GM19328 (cell line): Measurements from ENCODE around the gene ACSL3.
"Not testable (repeated sequence)": the region's sequence is repeated elsewhere in the genome, so short reads cannot be mapped to it uniquely, and the experiment has no call there.

Experiments used
- ATAC-seq: cut with Tn5 transposase; IDR thresholded peaks from one replicate; pipeline ENCODE4 v1.9.1; 2021; ENCODE audit warnings: mild to moderate bottlenecking, moderate library complexity; ENCODE audit not compliant: unreplicated experiment

Gene ACSL3

DNA sequence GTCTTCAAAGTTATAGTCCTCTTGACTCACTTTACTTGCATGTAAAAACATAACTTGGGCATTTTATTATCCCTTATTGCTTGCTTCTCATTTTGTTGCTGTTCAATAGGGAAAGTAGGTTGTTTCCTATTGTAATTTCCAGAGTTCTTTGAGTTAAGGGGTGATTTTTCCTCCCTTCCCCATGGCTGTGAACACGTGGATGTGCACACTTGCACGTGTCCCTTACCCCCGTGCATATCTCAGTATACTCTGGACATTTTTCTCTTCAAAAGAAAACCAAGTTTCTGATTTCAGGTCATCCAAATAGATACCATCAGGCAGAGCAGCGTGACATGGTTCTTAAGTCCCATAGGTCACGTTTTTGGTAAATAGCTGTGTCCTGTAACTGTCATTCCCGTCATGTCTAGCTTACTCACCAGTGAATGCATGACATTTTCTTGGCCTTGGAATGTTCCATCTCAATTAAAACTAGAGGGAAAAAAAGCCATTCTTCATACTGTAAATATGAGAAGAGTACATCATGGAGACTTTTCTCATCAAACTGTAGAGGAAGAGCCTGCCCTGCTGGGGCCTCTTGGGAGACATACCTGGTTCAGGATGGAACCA lies 107.8 kb downstream of the ACSL3 start:
- no peak for ATAC-seq

- no peak for ATAC-seq
These were observed 108.7 kb downstream of the ACSL3 start for GRCh38 chr2:222969491-222969890.

GRCh38 chr2:222972420-222972819 lies 111.6 kb downstream of the ACSL3 start:
- ATAC-seq: no peak

GRCh38 chr2:222973237-222973636 lies 112.4 kb downstream of the ACSL3 start:
- ATAC-seq: no peak

DNA sequence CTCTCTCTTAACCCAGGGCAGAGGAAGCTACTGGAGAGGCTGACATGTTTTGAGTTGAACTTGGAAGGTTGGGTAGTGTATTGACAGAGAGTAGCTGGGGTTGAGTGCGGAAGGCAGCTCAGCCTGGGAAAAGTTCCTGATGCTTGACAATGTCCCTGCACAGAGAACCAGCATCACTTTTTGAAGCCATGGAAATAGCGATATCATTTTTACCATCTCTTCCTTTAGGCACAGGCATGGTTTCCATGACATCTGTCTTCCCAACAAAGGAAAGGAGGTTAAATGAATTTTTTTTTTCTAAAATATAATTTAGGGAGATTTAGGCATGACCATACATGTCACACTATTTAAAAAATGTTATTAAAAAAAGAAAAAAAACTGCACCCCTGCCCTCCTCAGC lies 112.9 kb downstream of the ACSL3 start:
- ATAC-seq: no peak

- ATAC-seq: no peak
These were observed 115.8 kb downstream of the ACSL3 start for GRCh38 chr2:222976521-222977061.

DNA sequence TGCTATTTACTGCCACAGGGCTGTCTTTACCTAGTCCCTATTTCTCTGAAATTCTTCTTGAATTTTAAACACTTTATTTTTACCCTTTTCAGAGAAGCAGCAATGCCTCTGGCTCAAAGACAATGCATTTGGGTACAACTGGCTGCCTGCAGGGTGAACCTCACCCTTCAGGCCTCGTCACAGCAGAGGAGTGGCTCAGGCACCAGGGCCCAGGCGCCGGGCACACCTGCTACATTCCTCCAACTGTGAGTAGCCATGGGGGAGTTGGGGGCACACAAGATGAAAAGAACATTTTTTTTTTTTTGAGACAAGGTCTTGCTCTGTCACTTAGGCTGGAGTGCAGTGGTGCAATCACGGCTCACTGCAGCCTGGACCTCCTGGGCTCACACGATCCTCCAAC lies 116.3 kb downstream of the ACSL3 start:
- no peak for ATAC-seq

DNA sequence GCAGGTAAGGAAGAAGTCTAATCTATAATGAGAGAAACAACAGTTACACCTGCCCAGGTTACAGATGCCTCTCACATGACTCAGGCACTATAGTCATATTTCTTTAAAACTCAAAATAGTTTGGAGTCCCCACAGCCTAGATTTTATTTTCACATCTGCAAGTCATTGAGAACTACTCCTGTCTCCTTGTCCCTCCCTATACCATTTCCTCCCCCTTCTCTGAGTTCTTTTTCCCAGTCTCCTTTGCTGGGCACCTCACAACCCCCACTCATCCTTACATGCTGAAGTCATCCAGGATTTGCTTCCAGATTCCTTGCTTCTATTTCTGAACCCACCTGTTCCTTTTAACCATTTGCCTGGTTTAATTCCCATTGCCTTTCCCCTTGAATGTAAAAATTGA lies 118.0 kb downstream of the ACSL3 start:
- ATAC-seq: no peak

- ATAC-seq: no peak
These were observed 118.6 kb downstream of the ACSL3 start for GRCh38 chr2:222979484-222979883.

- ATAC-seq: peak; percentile 51
These were observed 121.4 kb downstream of the ACSL3 start for GRCh38 chr2:222982010-222982908.

DNA sequence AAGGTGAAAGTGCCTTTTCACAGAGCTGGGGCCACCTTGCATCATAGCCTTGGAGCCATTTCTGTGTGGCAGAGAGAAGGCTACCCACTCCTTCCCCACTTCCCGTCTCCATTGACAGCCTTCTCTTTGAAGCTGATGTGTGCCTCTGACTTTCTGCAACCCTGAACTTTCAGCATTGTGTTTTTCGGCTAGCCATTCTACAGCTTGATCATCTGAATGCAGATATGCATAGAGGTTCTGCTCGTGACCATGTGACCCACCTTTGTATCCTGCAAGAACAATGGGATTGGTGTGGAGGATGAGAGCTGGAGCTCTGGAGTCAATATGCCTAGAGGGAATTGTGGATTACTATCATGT lies 122.1 kb downstream of the ACSL3 start:
- ATAC-seq: no peak

DNA sequence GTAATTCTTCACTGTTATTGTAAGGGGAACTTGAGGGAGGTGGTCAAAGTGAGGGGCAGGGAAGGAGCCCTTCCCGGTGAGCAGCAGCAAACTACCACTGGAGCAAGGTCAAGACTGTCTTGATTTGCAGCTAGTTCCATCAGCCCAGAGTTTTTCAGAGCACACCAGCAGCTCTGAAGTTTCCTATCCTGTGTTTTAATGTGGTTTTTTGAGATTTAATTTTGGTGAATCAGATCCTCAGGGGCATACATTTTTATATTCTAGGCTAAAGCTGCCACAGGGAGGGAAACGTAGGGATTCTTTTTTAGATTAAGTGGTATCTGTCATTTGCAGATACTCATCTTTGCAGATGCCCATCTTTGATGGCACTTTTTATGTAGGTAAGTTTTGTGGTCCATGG lies 124.1 kb downstream of the ACSL3 start:
- ATAC-seq: no peak

GRCh38 chr2:222989431-222989830 lies 128.6 kb downstream of the ACSL3 start:
- ATAC-seq: no peak

GRCh38 chr2:222990206-222990605 lies 129.4 kb downstream of the ACSL3 start:
- not testable (repeated sequence) for ATAC-seq

GRCh38 chr2:222992137-222992536 lies 131.3 kb downstream of the ACSL3 start:
- no peak for ATAC-seq
